ENCODE measurements around the gene BEST1.
"Not testable (repeated sequence)": the region's sequence is repeated elsewhere in the genome, so short reads cannot be mapped to it uniquely, and the experiment has no call there.

Gene BEST1

GRCh38 chr11:61964666-61965271 lies 14.6 kb downstream of the BEST1 start:
- not testable (repeated sequence) for DNase-seq

- no peak for DNase-seq
Observed at GRCh38 chr11:61966734-61967115, 16.6 kb downstream of the BEST1 start.

DNA sequence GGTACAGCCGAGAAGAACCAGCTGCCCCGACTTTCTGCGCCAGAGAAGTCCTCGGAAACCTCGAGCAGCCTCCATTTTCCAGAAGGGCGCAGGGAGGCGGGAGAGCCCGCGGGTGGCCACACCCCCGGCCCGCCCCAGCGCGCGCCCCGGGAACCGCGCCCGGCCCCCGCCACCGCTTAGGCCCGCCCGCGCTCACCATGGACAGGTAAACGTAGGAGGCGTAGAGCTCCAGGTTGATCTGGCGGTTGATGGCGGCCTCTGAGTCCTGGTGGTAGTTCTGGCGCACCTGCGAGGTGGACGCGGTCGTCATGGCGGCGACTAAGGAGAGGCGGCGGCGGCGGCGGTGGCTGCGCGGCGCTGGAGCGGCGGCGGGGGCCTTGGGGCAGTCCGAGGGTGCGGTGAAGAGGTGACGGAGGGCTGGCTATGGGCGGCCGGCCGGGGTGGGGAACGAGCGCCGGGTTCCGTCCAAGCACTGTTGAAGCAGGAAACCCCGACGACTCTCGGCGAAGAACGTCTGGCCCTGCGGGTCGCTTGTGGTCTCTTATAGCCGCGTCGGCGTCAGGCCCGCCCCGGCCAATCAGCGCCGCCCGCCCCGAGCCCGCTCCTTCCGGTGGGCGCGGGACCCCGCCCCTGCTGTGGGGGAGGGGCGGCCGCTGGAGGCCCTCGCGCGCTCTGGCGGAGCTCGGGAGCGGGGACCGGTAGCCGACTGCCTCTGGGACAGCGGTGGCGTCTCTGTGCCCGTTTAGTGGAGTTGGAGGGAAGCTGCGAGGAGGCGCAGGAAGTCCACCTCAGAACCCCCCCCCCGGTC lies 17.2 kb downstream of the BEST1 start, which contains the start of gene FTH1:
Gene FTH1, minus strand, starts transcription at position 519 of the 808 bp plus-strand sequence. Its CDS starts 209 bp downstream, at position 310.
- peak; percentile 86 for DNase-seq

GRCh38 chr11:61967924-61968757 lies 18.0 kb downstream of the BEST1 start:
- DNase-seq = no peak

GRCh38 chr11:61968758-61969390 lies 18.7 kb downstream of the BEST1 start:
- DNase-seq = no peak

DNA sequence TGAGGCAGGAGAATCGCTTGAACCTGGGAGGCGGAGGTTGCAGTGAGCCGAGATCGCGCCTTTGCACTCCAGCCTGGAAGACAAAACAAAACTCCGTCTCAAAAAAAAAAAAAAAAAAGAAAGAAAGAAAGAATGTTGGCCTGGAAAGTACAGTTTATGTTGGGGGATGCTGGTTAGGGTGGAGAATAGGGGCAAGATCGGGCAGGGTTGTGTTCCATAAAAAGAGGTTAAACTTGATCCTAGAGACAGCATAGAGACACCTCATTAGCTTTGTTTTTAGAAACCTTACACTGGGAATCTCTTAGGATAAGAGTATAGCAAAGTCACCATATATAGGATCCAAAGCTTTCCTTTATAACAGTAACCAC lies 19.2 kb downstream of the BEST1 start:
- DNase-seq = no peak

DNA sequence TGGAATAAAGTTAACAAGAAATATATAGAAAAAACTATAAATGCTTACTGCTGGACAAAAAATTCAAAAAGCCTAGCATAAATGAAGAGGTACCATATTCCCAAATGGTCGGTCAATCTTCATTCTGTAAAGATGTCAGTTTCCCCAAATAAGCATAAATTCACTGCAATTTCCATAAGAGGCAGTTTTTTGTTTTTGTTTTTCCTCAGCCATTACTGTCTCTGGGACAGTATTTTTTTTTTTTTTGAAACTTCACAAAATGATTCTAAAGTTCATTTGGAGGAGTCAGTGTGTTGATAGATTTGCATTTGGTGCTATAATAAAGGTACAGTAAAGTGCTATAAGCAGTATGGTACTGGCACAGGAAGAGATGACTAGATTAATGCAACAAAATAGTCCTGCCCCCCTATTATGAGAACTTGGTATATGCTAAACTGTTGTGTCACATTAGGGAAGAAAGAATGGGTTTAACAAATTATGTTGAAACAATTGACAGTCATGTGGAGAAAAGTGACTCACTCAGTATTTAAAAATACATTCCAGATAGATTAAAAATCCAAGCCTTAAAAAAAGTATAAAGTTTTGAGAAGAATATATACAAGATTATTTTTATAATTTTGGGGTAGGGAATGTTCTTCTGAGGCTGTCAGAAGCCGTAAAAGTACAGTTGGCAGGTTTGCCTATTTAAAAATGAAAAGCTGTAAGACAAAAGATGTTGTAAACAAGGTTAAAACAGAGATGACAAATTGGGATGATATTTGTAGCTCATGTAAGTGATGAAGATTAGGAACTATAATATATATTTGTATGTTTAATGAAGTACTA lies 19.9 kb downstream of the BEST1 start:
- DNase-seq = no peak

GRCh38 chr11:61971248-61972111 lies 21.3 kb downstream of the BEST1 start:
- peak; percentile 80 for DNase-seq

DNA sequence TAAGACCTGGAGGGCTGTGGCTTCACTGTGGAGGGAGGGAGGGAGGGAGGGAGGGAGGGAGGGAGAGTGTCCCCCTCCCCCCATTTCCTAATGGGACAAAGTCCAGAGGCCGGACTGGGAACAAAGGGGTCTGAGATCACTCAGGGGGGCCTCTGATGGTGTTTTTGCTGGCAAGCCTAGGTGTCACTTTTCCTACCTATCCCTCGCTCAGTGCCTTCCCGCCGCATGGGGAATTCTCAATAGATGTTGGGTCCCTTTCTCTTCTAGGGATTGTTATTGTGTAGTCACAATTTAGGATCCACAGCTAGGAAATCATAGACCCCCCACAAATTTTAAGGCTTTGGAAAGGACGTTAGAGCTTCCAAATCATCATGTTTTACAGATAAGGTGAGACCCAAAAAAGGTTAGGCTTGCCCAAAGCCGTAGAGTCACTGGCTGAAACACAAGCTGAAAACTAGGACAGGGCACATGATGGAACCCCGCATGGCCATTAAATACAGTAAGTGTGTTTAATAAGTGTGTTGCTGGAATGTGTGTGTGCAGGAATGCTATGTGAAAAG lies 22.0 kb downstream of the BEST1 start:
- no peak for DNase-seq

- DNase-seq = no peak
Observed at GRCh38 chr11:61972672-61973475, 22.7 kb downstream of the BEST1 start.

DNA sequence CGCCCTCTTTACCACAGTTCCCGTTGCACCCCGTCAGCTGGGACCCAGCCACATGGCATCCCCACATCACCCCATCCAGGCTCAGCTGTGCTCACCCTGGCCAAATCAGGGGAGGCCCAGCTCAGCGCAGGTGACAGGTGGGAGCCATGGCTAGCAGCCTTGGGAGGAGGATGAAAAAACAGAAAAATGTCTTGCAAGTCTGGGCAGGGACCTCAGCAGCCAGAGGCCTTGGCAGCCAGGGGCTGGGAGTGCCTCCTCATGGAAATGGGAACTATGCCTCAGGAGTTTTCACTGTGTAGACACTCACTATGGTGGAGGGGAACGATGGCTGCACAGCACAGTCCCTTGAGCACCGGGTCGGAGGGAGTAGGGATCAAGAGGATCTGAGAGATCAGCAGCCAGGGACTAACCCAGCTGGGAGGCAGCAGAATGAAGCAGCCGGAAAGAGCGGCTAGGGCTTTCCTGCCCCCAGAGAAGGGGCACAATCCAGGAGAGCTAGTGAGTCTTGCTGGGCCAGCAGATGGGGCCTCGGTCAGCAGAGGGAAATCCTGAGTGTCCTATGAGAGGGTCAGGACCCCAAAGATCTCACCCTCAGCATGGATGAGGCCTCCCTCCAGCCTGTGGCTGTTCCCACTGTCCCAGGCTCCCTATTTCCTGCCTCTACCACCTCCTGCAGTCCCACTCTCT lies 23.5 kb downstream of the BEST1 start:
- no peak for DNase-seq

- no peak for DNase-seq
Observed at GRCh38 chr11:61974766-61975631, 24.8 kb downstream of the BEST1 start.

DNA sequence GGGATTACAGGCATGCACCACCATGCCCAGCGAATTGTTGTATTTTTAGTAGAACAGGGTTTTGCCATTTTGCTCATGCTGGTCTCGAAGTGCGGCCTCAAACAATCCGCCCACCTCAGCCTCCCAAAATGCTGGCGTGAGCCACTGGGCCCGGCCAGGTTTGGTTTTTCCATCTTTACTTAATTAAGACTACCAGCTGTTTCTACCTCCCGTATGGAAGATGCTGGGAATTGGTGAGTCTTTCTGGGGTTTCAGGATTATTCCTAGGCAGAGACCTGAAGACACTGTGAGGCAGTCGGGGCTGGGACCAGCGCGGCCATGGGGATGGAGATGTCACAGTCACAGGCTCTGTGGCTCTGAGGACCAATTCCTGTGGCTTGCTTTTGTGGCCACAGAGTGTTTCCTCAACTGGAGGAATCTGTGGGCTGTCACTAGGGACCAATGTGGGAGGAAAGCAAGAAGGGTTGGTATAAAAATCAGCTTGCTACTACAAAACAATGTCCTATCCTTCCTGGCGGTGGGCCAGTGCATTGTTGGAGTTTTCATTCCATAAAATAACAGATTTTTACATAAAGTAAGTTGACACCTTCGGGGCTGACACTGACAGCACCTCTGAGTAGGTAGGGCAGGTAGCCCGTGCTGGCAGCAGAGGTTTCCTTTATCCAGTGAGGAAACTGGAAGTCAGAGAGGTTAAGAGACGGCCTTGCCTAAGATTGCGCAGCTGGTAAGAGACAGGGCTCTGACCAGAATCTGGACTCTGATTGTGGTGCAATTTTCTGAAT lies 25.7 kb downstream of the BEST1 start:
- DNase-seq = no peak

DNA sequence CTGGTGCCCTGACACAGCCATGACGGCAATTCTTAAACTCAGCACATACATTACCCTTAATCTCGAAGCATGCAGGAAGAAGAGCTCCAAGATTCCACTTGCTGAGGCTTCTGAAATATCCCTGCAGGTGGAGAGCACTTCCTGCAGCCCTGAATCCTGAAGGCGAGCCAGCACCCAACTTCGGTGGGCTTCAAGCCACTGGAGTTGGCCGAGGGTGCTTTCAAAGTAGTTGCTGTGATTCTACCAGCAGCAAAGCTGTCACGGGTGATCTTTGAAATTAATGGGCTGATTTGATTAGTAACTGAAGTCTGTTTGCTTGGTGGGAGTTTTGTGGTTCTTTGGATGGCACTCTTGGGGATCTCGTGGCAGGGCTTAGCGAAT lies 26.3 kb downstream of the BEST1 start:
- no peak for DNase-seq

DNA sequence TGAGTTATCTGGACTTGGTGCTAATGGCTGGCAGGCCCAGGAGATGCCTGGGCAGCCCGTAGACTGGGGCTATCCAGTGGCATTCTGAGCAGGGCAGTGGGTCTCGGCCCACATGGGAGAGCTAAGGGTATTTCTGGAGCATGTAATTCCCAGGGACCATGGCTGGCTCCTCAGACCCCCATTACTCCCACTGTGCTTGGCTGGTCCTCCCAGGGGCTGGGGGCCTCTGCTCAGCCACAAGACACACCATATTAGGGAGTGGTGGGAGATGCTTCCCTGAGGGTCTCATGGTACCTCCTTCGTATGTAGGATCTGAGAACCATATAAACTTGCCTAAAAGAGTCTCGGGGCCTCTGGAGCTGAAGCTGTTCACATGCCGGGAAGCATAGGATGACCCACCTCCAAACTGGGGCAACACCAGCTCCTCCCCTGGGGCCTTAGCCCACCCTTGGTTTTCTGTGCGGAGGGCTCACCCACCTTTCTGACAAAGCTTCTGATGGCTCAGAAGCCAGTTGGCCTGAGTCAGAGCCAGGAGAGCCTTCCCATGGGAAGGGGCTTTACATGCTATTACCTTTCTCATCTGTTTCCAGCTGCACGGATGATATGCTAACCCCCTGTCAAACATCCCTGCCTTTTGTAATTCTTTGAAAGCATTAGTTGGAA lies 26.8 kb downstream of the BEST1 start:
- DNase-seq = no peak

GRCh38 chr11:61978703-61979661 lies 28.8 kb downstream of the BEST1 start:
- DNase-seq = no peak
